Heart left ventricle (tissue), 16 donors: ENCODE data around the gene DOCK1. TPM values are rescaled to one million over a fixed set of nuclear protein-coding genes. Genes with fewer than 3 reads are reported as not detected.
A peak's percentile ranks its signal among the peaks of the same experiment; 100 is the strongest.

Experiments used
- ATAC-seq, 4 donors: fragments of 200-7000 bp; cut with Tn5 transposase; one replicate each; pipeline ENCODE4 v1.9.1; 2020 to 2022; ENCODE audit warnings: moderate library complexity in 4 of 4, mild to moderate bottlenecking in 3 of 4, moderate number of reproducible peaks in 1 of 4
- DNase-seq, 5 donors: peaks; one replicate each; pipeline ENCODE4 v3.0.0-alpha.2; 2020
- H3K27ac ChIP-seq, 12 donors: fragments of 200-600 bp; sonication (generic) in 4 of 12; one replicate each; pipeline versions ENCODE4 v1.5.0 to v1.8.0; 2016 to 2022; ENCODE audit warnings: mild to moderate bottlenecking in 2 of 12
- H3K27me3 ChIP-seq, 9 donors: fragments of 200-600 bp; sonication (generic) in 2 of 9; one replicate each; pipeline versions ENCODE4 v1.5.1 to v1.8.0; 2016 to 2022; ENCODE audit warnings: mild to moderate bottlenecking in 3 of 9
- H3K36me3 ChIP-seq, 9 donors: fragments of 200-600 bp; sonication (generic) in 2 of 9; one replicate each; pipeline versions ENCODE4 v1.5.0 to v1.8.0; 2018 to 2022; ENCODE audit warnings: mild to moderate bottlenecking in 2 of 9
- H3K4me1 ChIP-seq, 12 donors: fragments of 200-600 bp; sonication (generic) in 4 of 12; one replicate each; pipeline versions ENCODE4 v1.5.0 to v1.8.0; 2016 to 2022; ENCODE audit warnings: mild to moderate bottlenecking in 3 of 12
- H3K4me3 ChIP-seq, 12 donors: fragments of 200-600 bp; sonication (generic) in 4 of 12; one replicate each; pipeline versions ENCODE4 v1.5.0 to v1.8.0; 2017 to 2022; ENCODE audit warnings: mild to moderate bottlenecking in 9 of 12, moderate library complexity in 4 of 12
- H3K9me3 ChIP-seq, 12 donors: fragments of 200-600 bp; sonication (generic) in 4 of 12; one replicate each; pipeline versions ENCODE4 v1.5.0 to v1.8.0; 2016 to 2022; ENCODE audit warnings: mild to moderate bottlenecking in 1 of 12
- POLR2A ChIP-seq, 2 donors: fragments of 450-650 bp; IDR thresholded peaks; one replicate each; pipeline ENCODE4 v1.6.1; 2017; ENCODE audit warnings: antibody characterized with exemption in 2 of 2, mild to moderate bottlenecking in 2 of 2, moderate library complexity in 2 of 2
- whole genome bisulfite sequencing, 4 donors: extraction: QIAGEN DNeasy Blood & Tissue Kit in 2 of 4; methylation state at CpG; one replicate each; pipeline versions ENCODE4 v1.1.5 to v1.1.7; 2013 to 2018; 5-methylcytosine and 5-hydroxymethylcytosine counted together
- intact Hi-C, 10 donors: fragments of 100-400 bp; cut with DNase I; formaldehyde crosslinking; loops; one replicate each; pipeline versions ENCODE4 v1.11.1 to v1.14.2; 2022
- polyA plus RNA-seq, 2 donors: library from polyadenylated mRNA; stranded (reverse); fragments of 200-250 nt; gene quantifications; one replicate each; pipeline ENCODE4 v1.2.3, GENCODE V29; 2013
- total RNA-seq, 9 donors: library from RNA; depleted of rRNA in 2 of 9; stranded (reverse); fragments of >200 nt in 2 of 9; fragmentation: NEBNext Ultra II Directional in 3 of 9; extraction: Animal tissue kit (Norgen Biotek cat#: 25700) in 3 of 9; gene quantifications; one replicate each; pipeline versions ENCODE4 v1.1.0 to v1.2.4, GENCODE V29; 2016 to 2023
- TF ChIP-seq, protein P1 (sequence below), 12 donors: fragments of 200-600 bp; sonication (generic) in 4 of 12; IDR thresholded peaks; one replicate each; pipeline versions ENCODE4 v1.5.0 to v1.8.0; 2018 to 2022; ENCODE audit warnings: antibody characterized with exemption in 12 of 12, mild to moderate bottlenecking in 5 of 12
- donor health status: ischemic (EF 13 %, LVEDD 7.1; RV severe dilation, severe dysfunction).
- donor health status: healthy with polysubstance abuse.
- donor health status: DM: no; HTN: yes; CAD: no.
- donor health status: DM: no; HTN: no; CAD: no.
- donor health status: ischemic (EF 25% LVEDD 6.9; RV normal size, moderate dysfunction).
- donor health status: ischemic (EF 25% LVEDD 5.7; RV mildly dilated, moderate dysfunction).
- donor health status: healthy.
- donor health status: DM: yes; HTN: yes; CAD: no.
- donor health status: ischemic (EF 35%, LVEDD 5.7; RV mildly dilated, moderate dysfunction).
- donor health status: nonischemic (EF 11% LVEDD 7.7; RV severe dilation, severe dysfunction).
- donor health status: DM: yes; HTN: yes; CAD: no.
- donor health status: PGD.
- donor health status: ischemic (EF 29% LVEDD 5.4; RV normal size, mild dysfunction).
- donor health status: nonischemic (EF 23%, LVEDD 6.1; RV moderate dilation, normal function).

Gene DOCK1
- total and polyA plus RNA-seq, 11 donors: 5.0 to 31.6 (median 18.6) TPM

DNA sequence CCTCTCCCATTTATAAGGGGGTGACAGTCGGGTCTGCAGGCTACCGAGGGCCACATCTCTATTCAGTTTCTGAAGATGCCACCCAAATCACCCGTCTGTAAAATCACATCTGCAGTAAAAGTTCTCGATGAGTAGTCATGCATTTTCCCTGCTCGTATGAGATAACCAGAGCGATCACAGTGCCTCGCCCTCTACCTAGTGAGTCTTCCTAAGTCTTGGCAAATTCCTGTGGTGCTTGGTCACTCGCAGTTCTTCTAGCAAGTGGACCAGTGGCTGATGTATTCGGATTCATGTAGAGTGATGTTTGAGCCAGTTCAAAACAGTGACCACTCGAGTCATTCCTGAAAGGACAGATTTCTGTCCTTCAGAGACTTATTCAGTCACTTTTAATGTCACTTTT, 246.3 kb downstream of the DOCK1 start:
- intact Hi-C loops: no loop called here
- Histone ChIP-seq H3K9me3 (no peaks in the 10 kb centered on the region), H3K36me3 (no peaks in the 10 kb centered on the region), H3K4me3 (no peak overlapping the region), H3K4me1 (peaks cover 0 to 14% (median 1%) of the 10 kb centered on the region in 12 donors), H3K27ac (no peak overlapping the region), H3K27me3 (no peaks in the 10 kb centered on the region)
- no peak for DNase-seq
- TF ChIP-seq, protein P1, sequence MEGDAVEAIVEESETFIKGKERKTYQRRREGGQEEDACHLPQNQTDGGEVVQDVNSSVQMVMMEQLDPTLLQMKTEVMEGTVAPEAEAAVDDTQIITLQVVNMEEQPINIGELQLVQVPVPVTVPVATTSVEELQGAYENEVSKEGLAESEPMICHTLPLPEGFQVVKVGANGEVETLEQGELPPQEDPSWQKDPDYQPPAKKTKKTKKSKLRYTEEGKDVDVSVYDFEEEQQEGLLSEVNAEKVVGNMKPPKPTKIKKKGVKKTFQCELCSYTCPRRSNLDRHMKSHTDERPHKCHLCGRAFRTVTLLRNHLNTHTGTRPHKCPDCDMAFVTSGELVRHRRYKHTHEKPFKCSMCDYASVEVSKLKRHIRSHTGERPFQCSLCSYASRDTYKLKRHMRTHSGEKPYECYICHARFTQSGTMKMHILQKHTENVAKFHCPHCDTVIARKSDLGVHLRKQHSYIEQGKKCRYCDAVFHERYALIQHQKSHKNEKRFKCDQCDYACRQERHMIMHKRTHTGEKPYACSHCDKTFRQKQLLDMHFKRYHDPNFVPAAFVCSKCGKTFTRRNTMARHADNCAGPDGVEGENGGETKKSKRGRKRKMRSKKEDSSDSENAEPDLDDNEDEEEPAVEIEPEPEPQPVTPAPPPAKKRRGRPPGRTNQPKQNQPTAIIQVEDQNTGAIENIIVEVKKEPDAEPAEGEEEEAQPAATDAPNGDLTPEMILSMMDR (IDR thresholded peaks at IDR 0.05): no peak
- no peak for TF ChIP-seq POLR2A (IDR thresholded peaks at IDR 0.05)
- 95 to 97% (median 96%) methylated on average over 10 of the region's 10 CpGs for WGBS, 4 donors
- no peak for ATAC-seq

DNA sequence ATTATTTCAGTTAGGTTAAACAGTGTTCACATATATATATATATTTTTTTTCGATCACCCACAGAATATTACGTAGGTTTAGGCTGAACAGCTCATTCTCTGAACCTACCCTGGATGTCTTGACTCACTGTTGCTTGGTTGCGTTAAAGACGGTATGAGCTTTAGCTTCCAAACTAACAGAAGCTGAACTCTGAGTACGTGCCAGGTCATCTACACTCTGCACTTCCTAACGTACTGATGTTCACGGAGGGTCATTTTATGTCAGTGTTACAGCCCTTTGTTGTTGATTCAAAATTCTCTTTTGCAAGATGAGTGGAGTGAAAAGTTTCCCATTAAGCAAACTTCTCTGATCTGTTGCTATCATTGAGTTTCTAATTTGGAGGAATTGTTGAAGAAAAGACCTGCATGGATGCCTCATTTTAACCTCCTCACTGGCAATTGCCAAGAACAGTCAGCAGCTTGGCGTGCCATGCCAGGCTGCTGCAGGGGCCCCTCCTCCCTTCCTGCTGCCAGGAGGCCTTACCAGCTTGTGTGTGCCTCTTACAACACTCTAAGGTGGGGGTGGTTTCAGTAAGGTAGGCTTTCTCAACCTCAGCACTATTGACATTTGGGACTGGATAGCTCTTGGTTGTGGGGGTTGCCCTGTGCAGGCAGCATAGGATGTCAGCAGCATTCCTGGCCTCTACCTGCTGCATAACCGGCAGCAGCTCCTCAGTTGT, 246.9 kb downstream of the DOCK1 start:
- no peak for TF ChIP-seq POLR2A (IDR thresholded peaks at IDR 0.05)
- TF ChIP-seq, protein P1 (IDR thresholded peaks at IDR 0.05): no peak
- no peaks in the 10 kb centered on the region for H3K36me3 ChIP-seq
- H3K27me3 ChIP-seq: no peaks in the 10 kb centered on the region
- peak in 3 of 4 donors; percentile 50 to 80 (median 71) for ATAC-seq
- 70 to 88% (median 81%) methylated on average over 9 of the region's 9 CpGs for WGBS, 4 donors
- no peak overlapping the region for H3K27ac ChIP-seq
- H3K4me1 ChIP-seq: peaks cover 0 to 15% (median 5%) of the 10 kb centered on the region in 12 donors
- H3K4me3 ChIP-seq: no peak overlapping the region
- no peaks in the 10 kb centered on the region for H3K9me3 ChIP-seq
- intact Hi-C loops: no loop called here
- DNase-seq: peak in 1 of 5 donors; percentile 44

DNA sequence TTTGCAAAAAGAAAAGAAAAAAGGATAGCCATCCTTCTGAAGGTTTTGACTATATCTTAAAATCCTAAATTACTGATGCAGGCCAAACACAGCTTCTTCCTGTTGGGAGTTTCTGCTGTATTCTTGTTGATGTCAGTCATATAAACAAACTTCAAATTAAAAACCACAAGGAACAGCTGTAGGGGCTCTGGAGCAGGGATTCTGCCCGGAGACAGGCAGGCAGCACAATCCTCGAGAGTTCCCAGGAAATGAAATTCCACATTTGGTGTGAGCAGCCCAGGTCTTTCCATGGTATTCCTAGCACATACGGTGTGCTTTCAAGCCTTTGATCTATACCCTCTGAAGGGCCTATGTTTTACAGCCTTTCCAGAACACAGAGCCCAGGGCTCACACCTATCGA, 248.0 kb downstream of the DOCK1 start:
- WGBS, 4 donors: 78 to 90% (median 83%) methylated on average over 4 of the region's 4 CpGs
- Histone ChIP-seq H3K4me1 (peaks cover 0 to 26% (median 12%) of the 10 kb centered on the region in 12 donors), H3K36me3 (no peaks in the 10 kb centered on the region), H3K27ac (no peak overlapping the region), H3K27me3 (no peaks in the 10 kb centered on the region), H3K9me3 (no peaks in the 10 kb centered on the region), H3K4me3 (no peak overlapping the region)
- DNase-seq (no peak), ATAC-seq (no peak)
- intact Hi-C loops: no loop called here
- TF ChIP-seq, protein P1 (IDR thresholded peaks at IDR 0.05): no peak
- no peak for TF ChIP-seq POLR2A (IDR thresholded peaks at IDR 0.05)

DNA sequence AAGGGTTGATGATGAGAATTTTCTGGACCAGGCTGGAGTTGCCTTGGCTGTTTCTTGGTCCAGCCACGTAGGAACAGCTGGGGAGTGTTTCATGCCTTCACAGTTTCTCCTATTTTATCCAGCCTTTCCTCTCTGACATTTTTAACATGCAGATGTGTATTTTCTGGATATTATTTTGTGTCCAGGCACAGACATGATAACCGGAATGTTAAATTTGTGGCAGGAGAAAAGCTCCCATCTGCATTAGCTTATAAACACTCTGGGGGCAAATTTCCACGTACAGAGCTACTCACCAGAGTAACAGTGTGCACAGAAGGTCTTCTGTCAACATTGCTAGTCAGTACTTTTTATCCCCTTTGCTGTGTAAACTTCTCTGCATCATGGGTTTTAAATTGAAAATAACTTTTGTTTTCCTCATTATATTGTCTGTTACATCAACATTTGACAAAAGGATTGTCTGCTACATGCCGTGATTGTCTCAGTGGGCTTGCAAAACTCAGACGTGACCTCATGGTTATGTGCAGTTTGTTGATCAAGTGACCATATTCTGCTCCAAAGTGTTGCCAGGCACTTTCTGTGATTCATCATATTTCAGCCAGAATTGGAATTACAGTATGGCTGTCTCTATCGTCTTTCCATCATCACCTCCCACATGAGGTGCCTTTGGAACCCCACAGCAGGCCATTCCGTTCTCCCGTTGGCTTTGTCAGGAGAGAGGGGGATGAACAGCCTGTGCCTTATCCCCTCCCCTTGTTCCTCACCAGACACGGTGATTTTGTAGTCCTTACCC, 249.8 kb downstream of the DOCK1 start:
- H3K27me3 ChIP-seq: no peaks in the 10 kb centered on the region
- ATAC-seq: peak; percentile 17 to 80 (median 55)
- DNase-seq: peak in 1 of 5 donors; percentile 39

More for the DNA sequence above, 249.8 kb downstream of the DOCK1 start:
- Histone ChIP-seq H3K4me3 (no peak overlapping the region), H3K27ac (no peak overlapping the region), H3K4me1 (peaks cover 0 to 25% (median 13%) of the 10 kb centered on the region in 12 donors), H3K9me3 (no peaks in the 10 kb centered on the region), H3K36me3 (no peaks in the 10 kb centered on the region)
- 74 to 83% (median 81%) methylated on average over 9 of the region's 9 CpGs for WGBS, 4 donors
- TF ChIP-seq POLR2A (IDR thresholded peaks at IDR 0.05): no peak
- TF ChIP-seq, protein P1 (IDR thresholded peaks at IDR 0.05): no peak
- intact Hi-C loops: no loop called here
